ENCODE data around the gene MTG1. TPM values are rescaled to one million over a fixed set of nuclear protein-coding genes. Genes with fewer than 3 reads are reported as not detected.

The MTG1 gene
- polyA plus RNA-seq, 3 donors, result 13.0 to 45.8 (median 17.1) TPM

DNA sequence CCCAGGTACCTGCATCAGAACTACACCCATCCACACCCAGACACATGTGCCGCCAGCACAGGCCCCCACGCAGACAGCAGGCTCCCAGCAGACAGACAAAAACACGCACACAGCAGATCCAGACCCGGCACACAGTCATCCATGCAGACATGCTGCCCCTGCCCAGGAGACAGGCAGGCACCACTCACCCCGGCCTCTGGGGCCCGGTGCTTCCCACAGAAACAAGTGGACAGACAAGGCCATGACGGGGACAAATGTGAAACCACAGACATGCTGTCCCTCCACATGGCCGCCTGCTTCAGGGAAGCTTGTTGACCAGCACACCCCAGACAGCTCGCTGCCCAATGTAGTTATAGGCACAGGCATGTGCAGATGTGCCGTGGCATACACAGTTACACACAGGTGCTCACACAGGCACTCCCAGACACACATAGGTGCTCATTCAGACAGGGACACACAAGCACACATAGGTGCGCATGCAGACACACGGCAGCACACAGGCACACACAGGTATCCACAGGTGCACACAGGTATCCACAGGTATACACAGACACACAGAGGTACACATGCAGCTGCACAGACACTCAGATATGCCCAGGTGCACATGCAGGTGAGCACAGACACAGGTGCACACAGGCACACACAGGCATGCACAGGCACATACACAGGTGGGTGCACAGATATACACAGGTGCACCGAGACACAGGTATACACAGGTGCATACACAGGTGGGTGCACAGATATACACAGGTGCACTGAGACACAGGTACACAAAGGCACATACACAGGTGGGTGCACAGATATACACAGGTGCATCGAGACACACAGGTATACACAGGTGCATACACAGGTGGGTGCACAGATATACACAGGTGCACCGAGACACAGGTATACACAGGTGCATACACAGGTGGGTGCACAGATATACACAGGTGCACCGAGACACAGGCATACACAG lies 49.3 kb downstream of the MTG1 start:
- H3K36me3 ChIP-seq (replicated peaks in 1 of 2; ENCODE audit: control insufficient read depth in 1 of 2, insufficient read depth in 2 of 2, low read length in 2 of 2), result no peaks in the 10 kb centered on the region
- intact Hi-C loops (cut with micrococcal nuclease), result no loop called here
- WGBS (ENCODE audit: insufficient coverage), result 91% methylated on average over 16 of the region's 16 CpGs
- peaks cover 28 to 30% of the 10 kb centered on the region in 2 donors for H3K9me3 ChIP-seq (replicated peaks in 1 of 2; ENCODE audit: control insufficient read depth in 1 of 2, insufficient read depth in 1 of 2, low read length in 2 of 2)
- Mint-ChIP-seq H3K9me3 (peaks cover 26 to 32% (median 30%) of the 10 kb centered on the region in 7 donors), H3K4me1 (peaks cover 14% of the 10 kb centered on the region), H3K27ac (peak overlapping the region in 1 of 7 donors; percentile 31), H3K36me3 (no peaks in the 10 kb centered on the region), H3K4me3 (no peak overlapping the region), H3K27me3 (ENCODE audit: low read depth in 3 of 3) (peaks cover 5 to 13% (median 11%) of the 10 kb centered on the region in 3 donors)
- H3K27ac ChIP-seq (ENCODE audit: low read depth in 1 of 2, low read length in 2 of 2), result no peak overlapping the region
- no peaks in the 10 kb centered on the region for H4K20me1 ChIP-seq (ENCODE audit: insufficient read depth, low read length)
- H2AFZ ChIP-seq (ENCODE audit: insufficient read depth, low read depth, low read length, poor library complexity, severe bottlenecking), result no peak overlapping the region
- no peaks in the 10 kb centered on the region for H3K27me3 ChIP-seq (ENCODE audit: control insufficient read depth in 2 of 2, insufficient read depth in 2 of 2, low read length in 2 of 2)
- no peak overlapping the region for H3K9ac ChIP-seq (ENCODE audit: insufficient read depth, low read length, poor library complexity, severe bottlenecking)
- peaks cover 8 to 13% of the 10 kb centered on the region in 2 donors for H3K4me1 ChIP-seq (ENCODE audit: control insufficient read depth in 1 of 2, insufficient read depth in 2 of 2, low read length in 2 of 2)
- TF ChIP-seq, protein P1, sequence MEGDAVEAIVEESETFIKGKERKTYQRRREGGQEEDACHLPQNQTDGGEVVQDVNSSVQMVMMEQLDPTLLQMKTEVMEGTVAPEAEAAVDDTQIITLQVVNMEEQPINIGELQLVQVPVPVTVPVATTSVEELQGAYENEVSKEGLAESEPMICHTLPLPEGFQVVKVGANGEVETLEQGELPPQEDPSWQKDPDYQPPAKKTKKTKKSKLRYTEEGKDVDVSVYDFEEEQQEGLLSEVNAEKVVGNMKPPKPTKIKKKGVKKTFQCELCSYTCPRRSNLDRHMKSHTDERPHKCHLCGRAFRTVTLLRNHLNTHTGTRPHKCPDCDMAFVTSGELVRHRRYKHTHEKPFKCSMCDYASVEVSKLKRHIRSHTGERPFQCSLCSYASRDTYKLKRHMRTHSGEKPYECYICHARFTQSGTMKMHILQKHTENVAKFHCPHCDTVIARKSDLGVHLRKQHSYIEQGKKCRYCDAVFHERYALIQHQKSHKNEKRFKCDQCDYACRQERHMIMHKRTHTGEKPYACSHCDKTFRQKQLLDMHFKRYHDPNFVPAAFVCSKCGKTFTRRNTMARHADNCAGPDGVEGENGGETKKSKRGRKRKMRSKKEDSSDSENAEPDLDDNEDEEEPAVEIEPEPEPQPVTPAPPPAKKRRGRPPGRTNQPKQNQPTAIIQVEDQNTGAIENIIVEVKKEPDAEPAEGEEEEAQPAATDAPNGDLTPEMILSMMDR (IDR thresholded peaks at IDR 0.05), result no peak
- H3K4me3 ChIP-seq (replicated peaks in 1 of 3; ENCODE audit: low read depth in 2 of 3, low read length in 3 of 3), result no peak overlapping the region
- no peak overlapping the region for H3K4me2 ChIP-seq (replicated peaks; ENCODE audit: extremely low read depth, low read length, poor library complexity, severe bottlenecking)
- DNase-seq, result no peak
- H3K79me2 ChIP-seq (ENCODE audit: insufficient read depth, low read length), result no peaks in the 10 kb centered on the region

DNA sequence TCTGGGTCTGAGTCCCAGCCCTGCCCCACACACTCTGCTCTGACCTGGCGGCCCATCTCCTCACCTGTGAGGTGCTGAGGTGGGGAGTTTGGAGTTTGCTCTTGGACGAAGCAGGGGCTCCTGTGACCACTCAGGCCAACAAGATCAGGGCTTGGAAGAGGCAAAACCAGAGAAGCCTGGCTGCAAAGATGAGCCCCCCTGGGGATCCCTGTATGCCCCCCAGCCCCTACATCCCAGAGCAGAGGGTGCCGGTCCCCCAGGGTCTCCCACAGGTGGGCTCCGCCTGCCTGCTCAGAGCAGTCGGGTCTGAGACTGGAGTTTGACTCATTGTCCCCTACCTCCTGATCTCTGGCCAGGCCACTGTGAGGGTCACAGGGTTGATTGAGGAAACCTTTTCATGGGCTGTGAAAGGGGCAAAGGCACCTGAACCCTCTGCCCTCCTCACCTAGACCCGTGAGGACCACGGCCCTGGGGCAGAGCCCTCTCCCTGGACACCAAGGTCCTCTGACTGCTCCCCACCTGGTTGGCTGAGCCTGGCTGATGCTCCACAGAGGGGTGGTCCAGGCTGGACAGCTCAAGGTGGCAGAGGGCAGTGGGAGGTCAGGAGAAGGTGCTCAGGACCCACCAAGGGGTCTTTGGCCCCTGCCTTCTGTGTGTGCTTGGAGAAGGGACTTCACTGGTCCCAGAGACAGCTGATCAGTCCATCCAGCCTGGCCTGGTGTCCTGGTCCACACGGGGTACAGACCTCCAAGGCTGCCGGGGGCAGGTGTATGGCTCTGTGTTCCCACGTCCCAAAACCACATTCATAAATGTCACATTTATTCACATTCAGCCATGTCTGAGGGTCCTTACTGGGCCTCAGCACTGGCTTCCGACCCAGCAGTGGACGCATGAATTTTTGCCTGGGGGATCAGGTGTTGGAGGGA lies 50.6 kb downstream of the MTG1 start:
- H3K4me1 ChIP-seq (ENCODE audit: control insufficient read depth in 1 of 2, insufficient read depth in 2 of 2, low read length in 2 of 2), result peaks cover 8 to 13% of the 10 kb centered on the region in 2 donors
- no peak overlapping the region for H3K4me3 ChIP-seq (replicated peaks in 1 of 3; ENCODE audit: low read depth in 2 of 3, low read length in 3 of 3)
- H3K27me3 Mint-ChIP-seq (ENCODE audit: low read depth in 3 of 3), result peaks cover 5 to 12% (median 8%) of the 10 kb centered on the region in 3 donors
- H3K27ac ChIP-seq (ENCODE audit: low read depth in 1 of 2, low read length in 2 of 2), result no peak overlapping the region
- peaks cover 30 to 41% of the 10 kb centered on the region in 2 donors for H3K9me3 ChIP-seq (replicated peaks in 1 of 2; ENCODE audit: control insufficient read depth in 1 of 2, insufficient read depth in 1 of 2, low read length in 2 of 2)
- no peak overlapping the region for H3K4me2 ChIP-seq (replicated peaks; ENCODE audit: extremely low read depth, low read length, poor library complexity, severe bottlenecking)
- H2AFZ ChIP-seq (ENCODE audit: insufficient read depth, low read depth, low read length, poor library complexity, severe bottlenecking), result no peak overlapping the region
- H3K9ac ChIP-seq (ENCODE audit: insufficient read depth, low read length, poor library complexity, severe bottlenecking), result no peak overlapping the region
- TF ChIP-seq, protein P1 (IDR thresholded peaks at IDR 0.05), result no peak
- intact Hi-C loops (cut with micrococcal nuclease), result no loop called here
- DNase-seq, result peak in 1 of 3 donors; percentile 2
- H4K20me1 ChIP-seq (ENCODE audit: insufficient read depth, low read length), result no peaks in the 10 kb centered on the region
- H3K79me2 ChIP-seq (ENCODE audit: insufficient read depth, low read length), result no peaks in the 10 kb centered on the region
- H3K9me3 Mint-ChIP-seq, result peaks cover 29 to 44% (median 36%) of the 10 kb centered on the region in 7 donors
- WGBS (ENCODE audit: insufficient coverage), result 95% methylated on average over 8 of the region's 12 CpGs
- H3K4me3 Mint-ChIP-seq, result no peak overlapping the region
- H3K36me3 ChIP-seq (replicated peaks in 1 of 2; ENCODE audit: control insufficient read depth in 1 of 2, insufficient read depth in 2 of 2, low read length in 2 of 2), result no peaks in the 10 kb centered on the region
- H3K4me1 Mint-ChIP-seq, result peaks cover 14% of the 10 kb centered on the region
- peaks cover 0 to 2% of the 10 kb centered on the region in 2 donors for H3K27me3 ChIP-seq (ENCODE audit: control insufficient read depth in 2 of 2, insufficient read depth in 2 of 2, low read length in 2 of 2)
- H3K27ac Mint-ChIP-seq, result no peak overlapping the region
- no peaks in the 10 kb centered on the region for H3K36me3 Mint-ChIP-seq

Data from CD14-positive monocyte (primary cell).